B cell (primary cell): ENCODE results near the gene PDE4B. TPM values are rescaled to one million over a fixed set of nuclear protein-coding genes. Genes with fewer than 3 reads are reported as not detected.

ENCODE experiments used
- ATAC-seq: fragments of 200-7000 bp; cut with Tn5 transposase; one replicate; pipeline ENCODE4 v1.10.0; 2021; ENCODE audit warnings: low read depth, mild to moderate bottlenecking, moderate number of reproducible peaks, moderate library complexity
- CTCF ChIA-PET: fragments of 350-600 bp; sonication (Branson Sonifier 250); formaldehyde crosslinking; loops from one replicate; lab custom pipeline; 2021; ENCODE audit warnings: antibody characterized with exemption, inconsistent platforms; lab: Charles Lee
- POLR2A ChIA-PET: fragments of 350-600 bp; sonication (Branson Sonifier 250); formaldehyde crosslinking; loops from one replicate; lab custom pipeline; 2021; ENCODE audit warnings: antibody characterized with exemption; lab: Charles Lee
- DNase-seq: peaks from one replicate; pipeline ENCODE4 v3.0.0; 2013
- H2AFZ ChIP-seq: 2 replicates; pipeline ENCODE4 v1.6.1; 2012; ENCODE audit warnings: mild to moderate bottlenecking, low read depth, low read length; ENCODE audit not compliant: insufficient read depth, poor library complexity, severe bottlenecking
- H3K27ac ChIP-seq, 2 donors: 1 replicate in 1 of 2; 2 replicates in 1 of 2; pipeline ENCODE4 v1.5.1; 2012 to 2013; ENCODE audit warnings: low read length in 2 of 2, mild to moderate bottlenecking in 2 of 2, moderate library complexity in 1 of 2
- H3K27me3 ChIP-seq, 4 experiments: fragments of 200-600 bp in 1 of 4; sonication (generic) in 1 of 4; replicated peaks in 1 of 4; 1 replicate in 2 of 4; 2 replicates in 2 of 4; pipeline versions ENCODE4 v1.6.1 to v1.7.0; 2013 to 2016; ENCODE audit warnings: low read length in 3 of 4, mild to moderate bottlenecking in 2 of 4, mixed read lengths in 1 of 4, moderate library complexity in 1 of 4; ENCODE audit not compliant: insufficient read depth in 4 of 4, control insufficient read depth in 3 of 4; ENCODE audit errors: control extremely low read depth in 1 of 4
- H3K36me3 ChIP-seq, 2 experiments: replicated peaks in 1 of 2; 1 replicate in 1 of 2; 2 replicates in 1 of 2; pipeline versions ENCODE4 v1.6.1 to v1.7.1; 2013; ENCODE audit warnings: low read length in 1 of 2; ENCODE audit not compliant: insufficient read depth in 2 of 2, control insufficient read depth in 1 of 2; ENCODE audit errors: control extremely low read depth in 1 of 2, extremely low read depth in 1 of 2
- H3K4me1 ChIP-seq, 2 donors: fragments of 200-600 bp in 1 of 2; sonication (generic) in 1 of 2; 1 replicate in 1 of 2; 2 replicates in 1 of 2; pipeline versions ENCODE4 v1.5.1 to v1.6.1; 2013 to 2017; ENCODE audit warnings: low read length in 2 of 2; ENCODE audit not compliant: control insufficient read depth in 2 of 2, insufficient read depth in 2 of 2
- H3K4me2 ChIP-seq: replicated peaks from 2 replicates; pipeline ENCODE3; 2012; ENCODE audit warnings: mild to moderate bottlenecking, low read depth, low read length; ENCODE audit not compliant: poor library complexity, severe bottlenecking
- H3K4me3 ChIP-seq, 5 experiments: fragments of 200-600 bp in 1 of 5; sonication (generic) in 1 of 5; 1 replicate in 3 of 5; 2 replicates in 2 of 5; pipeline versions ENCODE4 v1.5.1 to v1.7.0; 2011 to 2016; ENCODE audit warnings: low read length in 4 of 5, mild to moderate bottlenecking in 4 of 5, low read depth in 2 of 5, control low read depth in 1 of 5, moderate library complexity in 1 of 5; ENCODE audit not compliant: insufficient read depth in 1 of 5; ENCODE audit errors: control extremely low read depth in 1 of 5, extremely low read depth in 1 of 5
- H3K79me2 ChIP-seq: fragments of 200-600 bp; sonication (generic); one replicate; pipeline ENCODE4 v1.6.0; 2016; ENCODE audit warnings: low read length; ENCODE audit not compliant: control insufficient read depth, insufficient read depth
- H3K9ac ChIP-seq: fragments of 200-600 bp; sonication (generic); 2 replicates; pipeline ENCODE4 v1.6.1; 2017; ENCODE audit warnings: mild to moderate bottlenecking, low read length, moderate library complexity
- H3K9me3 ChIP-seq, 3 donors: one replicate each; pipeline versions ENCODE4 v1.6.1 to v1.7.1; 2013; ENCODE audit warnings: low read length in 2 of 3; ENCODE audit not compliant: control insufficient read depth in 2 of 3, insufficient read depth in 1 of 3; ENCODE audit errors: control extremely low read depth in 1 of 3
- H4K20me1 ChIP-seq: 2 replicates; pipeline ENCODE4 v1.6.0; 2012; ENCODE audit warnings: mild to moderate bottlenecking, low read length; ENCODE audit not compliant: insufficient read depth, control insufficient read depth, poor library complexity, severe bottlenecking
- H3K27ac Mint-ChIP-seq: one replicate; pipeline ENCODE4 v1.8.0; 2021; ENCODE audit warnings: mixed read lengths
- H3K27me3 Mint-ChIP-seq: one replicate; pipeline ENCODE4 v1.8.0; 2021; ENCODE audit warnings: mixed read lengths
- H3K4me1 Mint-ChIP-seq: one replicate; pipeline ENCODE4 v1.8.0; 2021; ENCODE audit warnings: mixed read lengths
- H3K4me3 Mint-ChIP-seq: one replicate; pipeline ENCODE4 v1.8.0; 2021; ENCODE audit warnings: mixed read lengths
- H3K9me3 Mint-ChIP-seq: one replicate; pipeline ENCODE4 v1.8.0; 2022; ENCODE audit warnings: mixed read lengths; ENCODE audit not compliant: insufficient read depth
- CTCF ChIP-seq: fragments of 200-600 bp; IDR thresholded peaks from one replicate; pipeline ENCODE4 v1.8.0; 2022; ENCODE audit warnings: antibody characterized with exemption, mild to moderate bottlenecking
- EZH2 ChIP-seq: IDR thresholded peaks from 2 replicates; pipeline ENCODE4 v1.6.1; 2012; ENCODE audit warnings: borderline replicate concordance, low read depth, mild to moderate bottlenecking, moderate library complexity, low read length; ENCODE audit not compliant: insufficient read depth, poor library complexity, severe bottlenecking
- WGBS: methylation state at CpG from one replicate; pipeline ENCODE4 v1.1.5; 2013; ENCODE audit warnings: missing lambda C conversion rate; ENCODE audit not compliant: insufficient coverage; 5-methylcytosine and 5-hydroxymethylcytosine counted together
- intact Hi-C: fragments of 100-400 bp; cut with micrococcal nuclease; formaldehyde crosslinking; loops from one replicate; pipeline ENCODE4 v1.10.0; 2022
- polyA plus RNA-seq: library from polyadenylated mRNA; depleted of rRNA; stranded (reverse); fragments of >200 nt; gene quantifications from 2 replicates; pipeline ENCODE4 v1.2.3, GENCODE V29; 2012
- total RNA-seq, 2 donors: library from RNA; stranded (reverse); fragments of 120-200 nt in 1 of 2; gene quantifications; 1 replicate in 1 of 2; 2 replicates in 1 of 2; pipeline versions ENCODE4 v1.2.3 to v1.2.4, GENCODE V29; 2013 to 2022

The PDE4B gene
- total and polyA plus RNA-seq, 2 donors (not counting 1 experiment from before 2014, with no cell fraction given) = 63.7 to 242 TPM

GRCh38 chr1:66012106-66012784, 219.6 kb downstream of the PDE4B start:
- Mint-ChIP-seq H3K4me3 (no peak overlapping the region), H3K4me1 (no peaks in the 10 kb centered on the region), H3K27me3 (peaks cover 12% of the 10 kb centered on the region), H3K9me3 (no peaks in the 10 kb centered on the region), H3K27ac (no peak overlapping the region)
- H4K20me1 ChIP-seq = no peaks in the 10 kb centered on the region
- ATAC-seq (no peak), DNase-seq (no peak)
- POLR2A ChIA-PET = no interaction called here
- CTCF ChIA-PET = no interaction called here
- no peaks in the 10 kb centered on the region for H3K27me3 ChIP-seq
- no peaks in the 10 kb centered on the region for H3K36me3 ChIP-seq
- no peak overlapping the region for H3K4me3 ChIP-seq
- H3K4me1 ChIP-seq = no peaks in the 10 kb centered on the region
- no peak overlapping the region for H3K27ac ChIP-seq
- no CpG with 5 or more reads among the region's 3 CpGs for WGBS
- no peak overlapping the region for H2AFZ ChIP-seq
- no peaks in the 10 kb centered on the region for H3K79me2 ChIP-seq
- no peaks in the 10 kb centered on the region for H3K9me3 ChIP-seq
- intact Hi-C loops = no loop called here
- H3K9ac ChIP-seq = no peak overlapping the region
- no peak for TF ChIP-seq CTCF
- TF ChIP-seq EZH2 = no peak
- H3K4me2 ChIP-seq = no peak overlapping the region

GRCh38 chr1:66013371-66013770, 220.7 kb downstream of the PDE4B start:
- TF ChIP-seq EZH2 (no peak), CTCF (no peak)
- peaks cover 12% of the 10 kb centered on the region for H3K27me3 Mint-ChIP-seq
- POLR2A ChIA-PET = no interaction called here
- H3K4me1 ChIP-seq = no peaks in the 10 kb centered on the region
- H3K4me2 ChIP-seq = no peak overlapping the region
- WGBS = no CpG with 5 or more reads among the region's 3 CpGs
- H3K9me3 Mint-ChIP-seq = no peaks in the 10 kb centered on the region
- H3K4me3 ChIP-seq = no peak overlapping the region
- H3K4me3 Mint-ChIP-seq = no peak overlapping the region
- no peak overlapping the region for H2AFZ ChIP-seq
- H3K27ac Mint-ChIP-seq = no peak overlapping the region
- intact Hi-C loops = no loop called here
- H4K20me1 ChIP-seq = no peaks in the 10 kb centered on the region
- no peaks in the 10 kb centered on the region for H3K4me1 Mint-ChIP-seq
- H3K27ac ChIP-seq = no peak overlapping the region
- H3K27me3 ChIP-seq = no peaks in the 10 kb centered on the region
- ATAC-seq = no peak
- no peaks in the 10 kb centered on the region for H3K36me3 ChIP-seq
- no peak overlapping the region for H3K9ac ChIP-seq
- CTCF ChIA-PET = no interaction called here
- no peaks in the 10 kb centered on the region for H3K79me2 ChIP-seq
- no peaks in the 10 kb centered on the region for H3K9me3 ChIP-seq
- no peak for DNase-seq
